MM.1S (cell line): Measurements from ENCODE around the gene DHRSX.

Experiments
- DNase-seq: peaks from one replicate; pipeline ENCODE4 v3.0.0-alpha.2; 2015
- H2AFZ ChIP-seq: fragments of 300-600 bp; sonication (generic); 2 replicates; pipeline ENCODE4 v1.6.0; 2016; ENCODE audit warnings: antibody characterized with exemption, low read length
- H3F3A ChIP-seq: fragments of 300-600 bp; sonication (generic); 2 replicates; pipeline ENCODE4 v1.6.1; 2016; ENCODE audit warnings: mild to moderate bottlenecking, antibody characterized with exemption, low read length, moderate library complexity, mixed read lengths; ENCODE audit not compliant: insufficient read depth
- H3K27ac ChIP-seq: fragments of 300-600 bp; sonication (generic); 2 replicates; pipeline ENCODE4 v1.5.1; 2016; ENCODE audit warnings: mild to moderate bottlenecking, low read length
- H3K27me3 ChIP-seq: fragments of 300-600 bp; sonication (generic); replicated peaks from 2 replicates; pipeline ENCODE4 v1.6.0; 2016; ENCODE audit warnings: low read length; ENCODE audit not compliant: insufficient read depth
- H3K36me3 ChIP-seq: fragments of 300-600 bp; sonication (generic); replicated peaks from 2 replicates; pipeline ENCODE4 v1.6.1; 2016; ENCODE audit warnings: mild to moderate bottlenecking, low read length, mixed read lengths; ENCODE audit not compliant: insufficient read depth
- H3K4me1 ChIP-seq: fragments of 300-600 bp; sonication (generic); 2 replicates; pipeline ENCODE4 v1.6.1; 2016; ENCODE audit warnings: low read length, mixed read lengths
- H3K4me2 ChIP-seq: fragments of 300-600 bp; sonication (generic); 2 replicates; pipeline ENCODE4 v1.6.0; 2016; ENCODE audit warnings: low read depth, low read length
- H3K4me3 ChIP-seq: fragments of 300-600 bp; sonication (generic); 2 replicates; pipeline ENCODE4 v1.5.1; 2016; ENCODE audit warnings: low read length, mixed read lengths
- H3K79me2 ChIP-seq: fragments of 300-600 bp; sonication (generic); 2 replicates; pipeline ENCODE4 v1.6.1; 2016; ENCODE audit warnings: mixed run types, low read length, mixed read lengths
- H3K9ac ChIP-seq: fragments of 300-600 bp; sonication (generic); 2 replicates; pipeline ENCODE4 v1.6.1; 2016; ENCODE audit warnings: low read length, mixed read lengths
- H3K9me2 ChIP-seq: fragments of 300-600 bp; sonication (generic); replicated peaks from 2 replicates; pipeline ENCODE4 v1.6.1; 2016; ENCODE audit warnings: mild to moderate bottlenecking, low read length, mixed read lengths; ENCODE audit not compliant: insufficient read depth
- H3K9me3 ChIP-seq: fragments of 300-600 bp; sonication (generic); replicated peaks from 2 replicates; pipeline ENCODE4 v1.6.1; 2016; ENCODE audit warnings: mild to moderate bottlenecking, low read length, mixed read lengths; ENCODE audit not compliant: insufficient read depth
- H4K20me1 ChIP-seq: fragments of 300-600 bp; sonication (generic); 2 replicates; pipeline ENCODE4 v1.6.1; 2016; ENCODE audit warnings: mild to moderate bottlenecking, low read length, moderate library complexity, mixed read lengths; ENCODE audit not compliant: insufficient read depth
- EZH2 ChIP-seq: fragments of 300-600 bp; sonication (generic); optimal IDR thresholded peaks from 2 replicates; pipeline ENCODE3; 2017; ENCODE audit warnings: low read depth, mild to moderate bottlenecking, antibody characterized with exemption, low read length, mixed read lengths
- EZH2phosphoT487 ChIP-seq: fragments of 300-600 bp; sonication (generic); IDR thresholded peaks from 2 replicates; pipeline ENCODE4 v1.6.1; 2018; ENCODE audit warnings: antibody characterized with exemption, low read length
- TF ChIP-seq, protein P1 (sequence below): fragments of 300-600 bp; sonication (generic); IDR thresholded peaks from 2 replicates; pipeline ENCODE4 v1.5.1; 2016; ENCODE audit warnings: antibody characterized with exemption, low read length, mixed read lengths

Gene DHRSX

DNA sequence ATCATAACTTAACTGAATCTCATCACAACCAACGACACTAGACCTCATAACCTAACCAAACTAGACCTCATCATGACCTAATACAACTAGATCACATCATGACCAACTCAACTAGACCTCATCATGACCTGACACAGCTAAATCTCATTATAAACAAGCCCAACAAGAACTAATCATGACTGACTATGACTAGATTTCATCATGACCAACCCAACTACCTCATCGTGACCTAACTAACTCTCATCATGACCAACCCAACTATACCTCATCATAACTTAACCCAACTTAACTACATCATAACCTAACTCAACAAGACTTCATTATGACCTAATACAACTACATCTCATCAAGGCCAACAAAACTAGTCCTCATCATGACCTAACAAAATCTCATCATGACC, 86.8 kb downstream of the DHRSX start:
- Histone ChIP-seq H3K9me2 (no peaks in the 10 kb centered on the region), H3K27me3 (no peaks in the 10 kb centered on the region), H3K9ac (no peak overlapping the region), H2AFZ (no peak overlapping the region), H3K79me2 (no peaks in the 10 kb centered on the region), H3K9me3 (no peaks in the 10 kb centered on the region), H3K27ac (no peak overlapping the region), H3K4me1 (no peaks in the 10 kb centered on the region), H3K4me2 (no peak overlapping the region), H3K36me3 (no peaks in the 10 kb centered on the region), H3K4me3 (no peak overlapping the region), H4K20me1 (no peaks in the 10 kb centered on the region), H3F3A (no peaks in the 10 kb centered on the region)
- no peak for DNase-seq
- TF ChIP-seq EZH2phosphoT487 (no peak), EZH2 (no peak)
- TF ChIP-seq, protein P1, sequence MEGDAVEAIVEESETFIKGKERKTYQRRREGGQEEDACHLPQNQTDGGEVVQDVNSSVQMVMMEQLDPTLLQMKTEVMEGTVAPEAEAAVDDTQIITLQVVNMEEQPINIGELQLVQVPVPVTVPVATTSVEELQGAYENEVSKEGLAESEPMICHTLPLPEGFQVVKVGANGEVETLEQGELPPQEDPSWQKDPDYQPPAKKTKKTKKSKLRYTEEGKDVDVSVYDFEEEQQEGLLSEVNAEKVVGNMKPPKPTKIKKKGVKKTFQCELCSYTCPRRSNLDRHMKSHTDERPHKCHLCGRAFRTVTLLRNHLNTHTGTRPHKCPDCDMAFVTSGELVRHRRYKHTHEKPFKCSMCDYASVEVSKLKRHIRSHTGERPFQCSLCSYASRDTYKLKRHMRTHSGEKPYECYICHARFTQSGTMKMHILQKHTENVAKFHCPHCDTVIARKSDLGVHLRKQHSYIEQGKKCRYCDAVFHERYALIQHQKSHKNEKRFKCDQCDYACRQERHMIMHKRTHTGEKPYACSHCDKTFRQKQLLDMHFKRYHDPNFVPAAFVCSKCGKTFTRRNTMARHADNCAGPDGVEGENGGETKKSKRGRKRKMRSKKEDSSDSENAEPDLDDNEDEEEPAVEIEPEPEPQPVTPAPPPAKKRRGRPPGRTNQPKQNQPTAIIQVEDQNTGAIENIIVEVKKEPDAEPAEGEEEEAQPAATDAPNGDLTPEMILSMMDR, result no peak

DNA sequence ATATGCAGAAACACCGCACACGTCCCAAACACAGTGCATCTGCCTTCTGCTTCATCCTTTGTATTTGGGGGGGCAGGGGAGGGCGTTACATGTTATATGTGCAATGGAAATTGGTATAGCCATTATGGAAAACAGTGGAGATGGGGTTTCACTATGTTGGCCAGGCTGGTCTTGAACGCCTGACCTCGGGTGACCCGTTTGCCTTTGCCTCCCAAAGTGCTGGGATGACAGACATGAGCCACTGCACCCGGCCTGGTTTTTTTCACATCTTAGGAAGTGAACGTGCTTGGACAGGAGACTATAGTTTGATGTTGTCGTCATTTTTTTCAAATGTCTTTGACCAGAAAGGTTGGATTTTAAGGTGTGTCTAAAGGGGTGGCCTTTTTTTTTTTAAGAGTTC, 88.6 kb downstream of the DHRSX start:
- no peaks in the 10 kb centered on the region for H3F3A ChIP-seq
- no peak overlapping the region for H3K27ac ChIP-seq
- H3K4me2 ChIP-seq, result no peak overlapping the region
- H3K9me2 ChIP-seq, result no peaks in the 10 kb centered on the region
- H3K79me2 ChIP-seq, result no peaks in the 10 kb centered on the region
- TF ChIP-seq EZH2phosphoT487 (no peak), EZH2 (no peak)
- TF ChIP-seq, protein P1, result no peak
- no peaks in the 10 kb centered on the region for H3K9me3 ChIP-seq
- no peak overlapping the region for H3K4me3 ChIP-seq
- no peaks in the 10 kb centered on the region for H3K36me3 ChIP-seq
- H3K4me1 ChIP-seq, result no peaks in the 10 kb centered on the region
- no peak for DNase-seq
- H2AFZ ChIP-seq, result no peak overlapping the region
- H3K27me3 ChIP-seq, result no peaks in the 10 kb centered on the region
- H4K20me1 ChIP-seq, result no peaks in the 10 kb centered on the region
- H3K9ac ChIP-seq, result no peak overlapping the region

DNA sequence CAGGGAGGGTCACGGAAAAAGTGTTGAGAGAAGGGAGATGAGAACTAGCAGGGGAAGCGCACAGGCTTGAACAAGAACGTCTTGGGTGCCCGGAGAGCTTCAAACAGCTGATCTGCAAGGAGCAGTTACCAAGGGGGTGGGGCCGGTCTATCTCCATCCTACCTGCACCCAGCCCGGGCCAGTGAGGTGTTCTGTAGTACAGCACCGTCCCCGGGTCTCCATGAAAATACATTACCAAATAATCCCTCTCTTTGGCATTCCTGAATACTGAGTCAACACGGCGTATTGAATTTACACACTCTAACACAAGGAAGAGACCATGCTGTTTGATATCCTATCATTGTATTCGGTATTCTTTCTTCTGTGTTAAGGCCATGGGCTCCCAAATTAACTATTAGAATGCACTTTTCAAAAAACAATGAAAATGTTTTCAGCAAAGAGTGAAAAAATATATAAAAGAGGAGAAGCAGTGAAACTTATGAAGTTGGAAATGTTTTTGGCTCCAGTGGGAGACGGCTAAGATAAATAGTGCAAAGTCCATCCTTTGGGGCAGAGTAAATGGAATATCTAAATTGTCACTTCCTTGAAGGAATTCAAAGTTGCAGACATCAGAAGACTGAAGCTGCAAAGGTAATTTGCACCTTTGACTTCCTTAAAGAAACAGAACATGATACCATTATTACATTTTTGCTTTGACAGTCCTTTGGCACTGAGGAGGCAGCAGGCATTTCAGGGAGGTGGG, 90.3 kb downstream of the DHRSX start:
- Histone ChIP-seq H2AFZ (no peak overlapping the region), H3K4me3 (no peak overlapping the region), H3K27me3 (no peaks in the 10 kb centered on the region), H3K9me3 (no peaks in the 10 kb centered on the region), H3K27ac (no peak overlapping the region), H3K4me2 (no peak overlapping the region), H3K9me2 (no peaks in the 10 kb centered on the region), H3F3A (no peaks in the 10 kb centered on the region), H3K9ac (no peak overlapping the region), H3K79me2 (no peaks in the 10 kb centered on the region), H4K20me1 (no peaks in the 10 kb centered on the region), H3K36me3 (no peaks in the 10 kb centered on the region), H3K4me1 (no peaks in the 10 kb centered on the region)
- TF ChIP-seq EZH2phosphoT487, result no peak
- no peak for TF ChIP-seq EZH2
- DNase-seq, result no peak

DNA sequence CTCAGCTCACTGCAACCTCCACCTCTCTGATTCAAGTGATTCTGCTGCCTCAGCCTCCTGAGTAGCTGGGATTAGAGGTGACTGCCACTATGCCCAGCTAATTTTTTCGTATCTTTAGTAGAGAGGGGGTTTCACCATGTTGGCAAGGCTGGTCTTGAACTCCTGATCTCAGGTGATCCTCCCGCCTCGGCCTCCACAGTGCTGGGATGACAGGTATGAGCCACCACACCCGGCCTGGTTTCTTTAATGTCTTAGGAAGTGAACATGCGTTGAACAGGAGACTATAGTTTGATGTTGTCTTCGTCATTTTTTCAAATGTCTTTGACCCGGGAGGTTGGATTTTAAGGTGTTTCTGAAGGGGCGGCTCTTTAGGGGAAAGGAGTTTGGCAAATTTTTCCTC, 91.0 kb downstream of the DHRSX start:
- Histone ChIP-seq H4K20me1 (no peaks in the 10 kb centered on the region), H2AFZ (no peak overlapping the region), H3K9me3 (no peaks in the 10 kb centered on the region), H3K27me3 (no peaks in the 10 kb centered on the region), H3K27ac (no peak overlapping the region), H3F3A (no peaks in the 10 kb centered on the region), H3K4me1 (no peaks in the 10 kb centered on the region), H3K36me3 (no peaks in the 10 kb centered on the region), H3K4me3 (no peak overlapping the region), H3K4me2 (no peak overlapping the region), H3K9ac (no peak overlapping the region), H3K79me2 (no peaks in the 10 kb centered on the region), H3K9me2 (no peaks in the 10 kb centered on the region)
- DNase-seq, result no peak
- no peak for TF ChIP-seq EZH2
- no peak for TF ChIP-seq EZH2phosphoT487
